AG04450 (cell line): ENCODE data around the gene FCHSD2. TPM values are rescaled to one million over a fixed set of nuclear protein-coding genes. Genes with fewer than 3 reads are reported as not detected.
"Not testable (repeated sequence)": the region's sequence is repeated elsewhere in the genome, so short reads cannot be mapped to it uniquely, and the experiment has no call there.

Source experiments
- CTCF ChIA-PET: fragments of 300-600, 350-600 bp; formaldehyde crosslinking; extraction: SDS; loops from one replicate; lab custom pipeline; 2022; ENCODE audit warnings: antibody characterized with exemption, inconsistent platforms; lab: Charles Lee
- POLR2A ChIA-PET: fragments of 350-600 bp; formaldehyde crosslinking; extraction: SDS; loops from one replicate; lab custom pipeline; 2021; ENCODE audit warnings: antibody characterized with exemption, inconsistent platforms; lab: Yijun Ruan, JAX
- DNase-seq: peaks from one replicate; pipeline ENCODE4 v3.0.0-alpha.2; 2011; ENCODE audit warnings: low read depth, low spot score
- H3K27ac ChIP-seq: one replicate; pipeline ENCODE4 v1.5.1; 2012; ENCODE audit warnings: low read depth, low read length, control low read depth
- H3K27me3 ChIP-seq: one replicate; pipeline ENCODE4 v1.6.0; 2012; ENCODE audit warnings: low read length; ENCODE audit not compliant: control insufficient read depth, insufficient read depth
- H3K4me3 ChIP-seq: 2 replicates; pipeline ENCODE4 v1.5.1; 2011; ENCODE audit warnings: mild to moderate bottlenecking, low read depth, low read length, control low read depth
- H3K9me3 ChIP-seq: 2 replicates; pipeline ENCODE4 v1.5.1; 2012; ENCODE audit warnings: low read length; ENCODE audit not compliant: control insufficient read depth, insufficient read depth
- CTCF ChIP-seq: IDR thresholded peaks from 2 replicates; pipeline ENCODE4 v1.5.1; 2011; ENCODE audit warnings: low read depth, low read length, control low read depth, inconsistent platforms
- polyA plus RNA-seq: library from polyadenylated mRNA; depleted of rRNA; stranded (reverse); fragments of >200 nt; gene quantifications from 2 replicates; pipeline ENCODE4 v1.2.3, GENCODE V29; 2011

The FCHSD2 gene
- polyA plus RNA-seq, 1 experiment = 24.7 TPM

DNA sequence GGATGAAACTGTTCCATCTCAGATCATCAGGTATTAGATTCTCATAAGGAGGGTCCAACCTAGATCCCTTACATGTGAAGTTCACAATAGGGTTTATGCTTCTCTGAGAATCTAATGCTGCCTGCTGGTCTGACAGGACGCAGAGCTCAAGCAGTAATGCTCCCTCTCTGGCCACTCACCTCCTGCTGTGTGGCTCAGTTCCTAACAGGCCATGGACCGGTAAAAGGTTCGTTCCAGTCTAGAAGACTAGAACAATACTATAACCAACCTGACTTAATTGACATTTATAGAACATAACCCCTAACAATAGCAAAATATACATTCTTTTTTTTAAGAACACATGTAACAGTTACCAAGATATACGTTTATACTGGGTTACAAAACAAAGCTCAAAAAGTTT lies 282.1 kb downstream of the FCHSD2 start:
- ChIA-PET CTCF (interaction anchor here (0.7 to 1.1 kb wide), 3 partner anchors 135 to 801 kb away, joined by 3 to 10 read pairs (median 3); no protein-coding TSS in a partner anchor), POLR2A (no interaction called here)
- no peak overlapping the region for H3K27ac ChIP-seq

DNA sequence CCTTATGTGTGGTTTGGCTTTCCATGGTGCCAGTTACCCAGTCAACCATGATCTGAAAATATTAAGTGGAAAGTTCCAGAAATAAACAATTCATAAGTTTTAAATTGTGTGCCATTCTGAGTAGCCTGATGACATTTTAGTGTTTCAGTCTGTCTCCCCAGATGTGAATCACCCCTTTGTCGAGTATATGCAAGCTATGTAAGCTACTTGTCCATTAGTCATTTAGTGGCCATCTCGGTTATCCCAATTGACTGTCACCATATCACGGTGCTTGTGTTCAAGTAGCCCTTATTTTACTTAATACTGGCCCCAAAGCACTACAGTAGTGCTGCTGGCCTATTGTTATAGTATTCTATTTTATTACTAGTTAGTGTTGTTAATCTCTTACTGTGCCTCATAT lies 283.0 kb downstream of the FCHSD2 start:
- Histone ChIP-seq H3K4me3 (no peak overlapping the region), H3K27me3 (no peaks in the 10 kb centered on the region), H3K27ac (no peak overlapping the region), H3K9me3 (no peaks in the 10 kb centered on the region)
- POLR2A ChIA-PET = no interaction called here
- DNase-seq = no peak
- CTCF ChIA-PET = interaction anchor here (1.1 kb wide), 1 partner anchor 384 kb away, joined by 3 read pairs; no protein-coding TSS in a partner anchor
- TF ChIP-seq CTCF = no peak

More for the DNA sequence above, 282.1 kb downstream of the FCHSD2 start:
- no peaks in the 10 kb centered on the region for H3K9me3 ChIP-seq
- DNase-seq = no peak
- no peaks in the 10 kb centered on the region for H3K27me3 ChIP-seq
- H3K4me3 ChIP-seq = no peak overlapping the region
- no peak for TF ChIP-seq CTCF

DNA sequence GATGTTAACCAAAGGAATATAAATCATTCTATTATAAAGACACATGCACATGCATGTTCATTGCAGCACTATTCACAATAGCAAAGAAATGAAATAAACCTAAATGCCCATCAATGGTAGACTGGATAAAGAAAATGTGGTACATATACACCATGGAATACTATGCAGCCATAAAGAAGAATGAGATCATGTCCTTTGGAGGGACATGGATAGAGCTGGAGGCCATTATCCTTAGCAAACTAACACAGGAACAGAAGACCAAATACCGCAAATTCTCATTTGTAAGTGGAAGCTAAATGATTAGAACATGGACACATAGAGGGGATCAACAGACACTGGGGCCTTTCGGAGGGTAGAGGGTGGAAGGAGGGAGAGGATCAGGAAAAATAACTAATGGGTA lies 283.9 kb downstream of the FCHSD2 start:
- H3K9me3 ChIP-seq, H3K27ac ChIP-seq, DNase-seq, CTCF ChIA-PET, POLR2A ChIA-PET, H3K27me3 ChIP-seq, H3K4me3 ChIP-seq: not testable (repeated sequence)

- Histone ChIP-seq H3K4me3 (no peak overlapping the region), H3K27me3 (no peaks in the 10 kb centered on the region), H3K27ac (no peak overlapping the region), H3K9me3 (no peaks in the 10 kb centered on the region)
- CTCF ChIA-PET = no interaction called here
- TF ChIP-seq CTCF = no peak
- POLR2A ChIA-PET = no interaction called here
- DNase-seq = no peak
Observed at GRCh38 chr11:72856551-72857345, 285.4 kb downstream of the FCHSD2 start.

DNA sequence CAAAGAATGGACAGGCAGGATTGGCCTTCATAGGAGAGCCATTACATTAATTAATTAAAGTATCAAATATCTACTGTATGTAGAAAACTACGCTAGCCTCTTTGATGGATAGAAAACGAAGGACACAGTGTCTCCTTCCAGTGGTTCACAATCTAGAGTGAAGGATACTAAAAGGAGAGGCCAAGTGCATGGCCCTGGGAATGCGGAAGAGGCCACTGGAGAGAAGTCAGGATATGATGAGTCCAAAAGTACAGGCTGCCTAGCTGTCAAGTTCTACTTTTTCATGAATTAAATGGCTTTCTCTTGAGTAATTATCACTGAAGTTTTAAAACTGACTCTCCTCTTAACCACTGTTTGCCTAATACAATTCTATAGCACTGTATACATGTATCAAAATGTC lies 286.1 kb downstream of the FCHSD2 start:
- no peak for TF ChIP-seq CTCF
- no peaks in the 10 kb centered on the region for H3K9me3 ChIP-seq
- no peaks in the 10 kb centered on the region for H3K27me3 ChIP-seq
- no peak for DNase-seq
- no peak overlapping the region for H3K27ac ChIP-seq
- H3K4me3 ChIP-seq = no peak overlapping the region
- POLR2A ChIA-PET = no interaction called here
- CTCF ChIA-PET = no interaction called here
